ENCODE data around the gene HNRNPUL1.

Gene HNRNPUL1

GRCh38 chr19:41305927-41306793 lies 42.0 kb downstream of the HNRNPUL1 start:
- Histone ChIP-seq H3K36me3 (ENCODE audit: control insufficient read depth in 5 of 5, insufficient read depth in 5 of 5, low read length in 5 of 5) (peaks cover 8 to 62% (median 55%) of the 10 kb centered on the region in 5 donors), H3K4me1 (ENCODE audit: control insufficient read depth in 5 of 5, insufficient read depth in 5 of 5, low read length in 5 of 5) (peaks cover 12 to 72% (median 46%) of the 10 kb centered on the region in 5 donors), H3K9ac (ENCODE audit: low read length in 5 of 5) (peak overlapping the region in 2 of 5 donors; percentile 5 to 14)

DNA sequence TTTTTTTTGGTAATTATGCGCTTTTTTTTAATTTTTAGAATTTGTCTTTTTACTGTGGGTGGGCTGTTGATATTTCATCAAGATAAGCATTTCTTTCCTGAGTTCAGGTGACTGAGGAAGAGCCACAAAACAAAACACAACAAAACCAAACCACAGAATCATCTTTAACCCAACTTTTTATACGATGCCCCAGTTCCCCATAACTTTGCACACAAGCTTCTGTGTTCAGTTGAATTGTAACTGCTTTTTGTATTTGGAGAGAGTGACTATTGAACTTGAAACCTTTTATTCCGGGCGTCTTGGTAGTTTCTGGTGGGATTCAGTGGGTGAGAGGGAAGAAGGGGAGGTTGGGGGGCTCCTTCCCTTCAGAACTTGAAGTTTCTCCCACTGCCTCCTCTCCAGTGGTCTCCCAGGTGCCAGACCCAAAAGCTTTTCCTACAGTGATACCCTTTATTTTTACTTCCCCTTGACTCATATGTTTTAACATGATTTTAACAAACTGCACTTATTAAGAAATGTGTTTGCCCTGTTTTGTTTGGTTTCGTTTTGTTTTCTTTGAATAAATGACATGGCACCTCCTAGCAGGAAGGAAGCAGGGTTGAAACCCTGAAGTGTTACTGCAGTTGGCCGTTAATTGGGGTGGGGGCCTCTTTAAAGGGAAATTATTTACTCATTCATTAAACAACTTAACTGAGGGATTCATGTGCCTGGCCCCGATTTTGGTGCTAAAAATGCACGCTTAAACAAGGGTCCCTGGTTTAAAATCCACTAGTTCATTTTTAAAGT lies 43.1 kb downstream of the HNRNPUL1 start:
- Histone ChIP-seq H3K27ac (ENCODE audit: low read depth, low read length) (peak overlapping the region; percentile 93), H3K4me3 (ENCODE audit: low read depth in 1 of 5, low read length in 5 of 5) (no peak overlapping the region), H3K36me3 (ENCODE audit: control insufficient read depth in 5 of 5, insufficient read depth in 5 of 5, low read length in 5 of 5) (peaks cover 3 to 53% (median 48%) of the 10 kb centered on the region in 5 donors), H3K27me3 (ENCODE audit: control insufficient read depth in 5 of 5, insufficient read depth in 4 of 5, low read length in 5 of 5) (peaks cover 0 to 2% (median 0%) of the 10 kb centered on the region in 5 donors), H3K9ac (ENCODE audit: low read length in 5 of 5) (peak overlapping the region in 3 of 5 donors; percentile 37 to 78 (median 50)), H3K4me1 (ENCODE audit: control insufficient read depth in 5 of 5, insufficient read depth in 5 of 5, low read length in 5 of 5) (peaks cover 12 to 66% (median 49%) of the 10 kb centered on the region in 5 donors), H3K9me3 (ENCODE audit: control insufficient read depth in 5 of 5, low read length in 5 of 5) (no peaks in the 10 kb centered on the region)

More at GRCh38 chr19:41305927-41306793, 42.0 kb downstream of the HNRNPUL1 start:
- Histone ChIP-seq H3K27ac (ENCODE audit: low read depth, low read length) (peak overlapping the region; percentile 93), H3K27me3 (ENCODE audit: control insufficient read depth in 5 of 5, insufficient read depth in 4 of 5, low read length in 5 of 5) (peaks cover 0 to 2% (median 0%) of the 10 kb centered on the region in 5 donors), H3K9me3 (ENCODE audit: control insufficient read depth in 5 of 5, low read length in 5 of 5) (no peaks in the 10 kb centered on the region), H3K4me3 (ENCODE audit: low read depth in 1 of 5, low read length in 5 of 5) (no peak overlapping the region)

DNA sequence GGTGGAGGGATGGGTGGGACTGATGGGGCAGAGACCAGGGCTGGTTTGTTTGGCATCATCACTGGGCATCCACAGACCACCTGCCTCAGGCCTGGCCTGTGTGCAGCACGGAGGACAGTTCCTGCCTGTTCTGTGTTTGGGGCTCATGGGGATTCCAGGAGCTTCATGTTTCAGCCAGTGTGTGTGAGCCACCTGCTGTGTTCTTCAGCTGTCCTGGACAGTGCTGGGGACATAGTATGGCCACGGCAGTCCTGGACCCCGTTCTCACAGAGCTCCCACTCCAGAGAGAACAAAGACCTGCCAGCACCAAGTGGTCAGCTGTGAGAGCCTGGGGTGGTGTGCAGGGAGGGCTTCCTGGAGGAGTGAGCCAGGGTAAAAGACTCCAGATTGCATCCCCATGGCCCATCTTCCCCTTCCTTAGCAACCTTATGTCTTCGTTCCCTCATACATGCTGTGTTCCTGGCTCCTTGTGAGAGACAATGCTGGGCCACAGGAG lies 43.8 kb downstream of the HNRNPUL1 start:
- H3K4me3 ChIP-seq (ENCODE audit: low read depth in 1 of 5, low read length in 5 of 5), result peak overlapping the region in 1 of 5 donors; percentile 22
- peaks cover 12 to 63% (median 47%) of the 10 kb centered on the region in 5 donors for H3K4me1 ChIP-seq (ENCODE audit: control insufficient read depth in 5 of 5, insufficient read depth in 5 of 5, low read length in 5 of 5)
- H3K9ac ChIP-seq (ENCODE audit: low read length in 5 of 5), result peak overlapping the region; percentile 31 to 81 (median 50)
- H3K9me3 ChIP-seq (ENCODE audit: control insufficient read depth in 5 of 5, low read length in 5 of 5), result no peaks in the 10 kb centered on the region
- peak overlapping the region; percentile 93 for H3K27ac ChIP-seq (ENCODE audit: low read depth, low read length)
- peaks cover 3 to 53% (median 48%) of the 10 kb centered on the region in 5 donors for H3K36me3 ChIP-seq (ENCODE audit: control insufficient read depth in 5 of 5, insufficient read depth in 5 of 5, low read length in 5 of 5)
- peaks cover 0 to 2% (median 0%) of the 10 kb centered on the region in 5 donors for H3K27me3 ChIP-seq (ENCODE audit: control insufficient read depth in 5 of 5, insufficient read depth in 4 of 5, low read length in 5 of 5)

GRCh38 chr19:41308450-41309179 lies 44.4 kb downstream of the HNRNPUL1 start:
- Histone ChIP-seq H3K27ac (ENCODE audit: low read depth, low read length) (peak overlapping the region; percentile 93), H3K9ac (ENCODE audit: low read length in 5 of 5) (peak overlapping the region; percentile 81 to 95 (median 94)), H3K4me1 (ENCODE audit: control insufficient read depth in 5 of 5, insufficient read depth in 5 of 5, low read length in 5 of 5) (peaks cover 12 to 61% (median 47%) of the 10 kb centered on the region in 5 donors), H3K27me3 (ENCODE audit: control insufficient read depth in 5 of 5, insufficient read depth in 4 of 5, low read length in 5 of 5) (peaks cover 0 to 2% (median 0%) of the 10 kb centered on the region in 5 donors), H3K36me3 (ENCODE audit: control insufficient read depth in 5 of 5, insufficient read depth in 5 of 5, low read length in 5 of 5) (peaks cover 3 to 53% (median 48%) of the 10 kb centered on the region in 5 donors), H3K9me3 (ENCODE audit: control insufficient read depth in 5 of 5, low read length in 5 of 5) (no peaks in the 10 kb centered on the region), H3K4me3 (ENCODE audit: low read depth in 1 of 5, low read length in 5 of 5) (peak overlapping the region; percentile 75 to 99 (median 93))

DNA sequence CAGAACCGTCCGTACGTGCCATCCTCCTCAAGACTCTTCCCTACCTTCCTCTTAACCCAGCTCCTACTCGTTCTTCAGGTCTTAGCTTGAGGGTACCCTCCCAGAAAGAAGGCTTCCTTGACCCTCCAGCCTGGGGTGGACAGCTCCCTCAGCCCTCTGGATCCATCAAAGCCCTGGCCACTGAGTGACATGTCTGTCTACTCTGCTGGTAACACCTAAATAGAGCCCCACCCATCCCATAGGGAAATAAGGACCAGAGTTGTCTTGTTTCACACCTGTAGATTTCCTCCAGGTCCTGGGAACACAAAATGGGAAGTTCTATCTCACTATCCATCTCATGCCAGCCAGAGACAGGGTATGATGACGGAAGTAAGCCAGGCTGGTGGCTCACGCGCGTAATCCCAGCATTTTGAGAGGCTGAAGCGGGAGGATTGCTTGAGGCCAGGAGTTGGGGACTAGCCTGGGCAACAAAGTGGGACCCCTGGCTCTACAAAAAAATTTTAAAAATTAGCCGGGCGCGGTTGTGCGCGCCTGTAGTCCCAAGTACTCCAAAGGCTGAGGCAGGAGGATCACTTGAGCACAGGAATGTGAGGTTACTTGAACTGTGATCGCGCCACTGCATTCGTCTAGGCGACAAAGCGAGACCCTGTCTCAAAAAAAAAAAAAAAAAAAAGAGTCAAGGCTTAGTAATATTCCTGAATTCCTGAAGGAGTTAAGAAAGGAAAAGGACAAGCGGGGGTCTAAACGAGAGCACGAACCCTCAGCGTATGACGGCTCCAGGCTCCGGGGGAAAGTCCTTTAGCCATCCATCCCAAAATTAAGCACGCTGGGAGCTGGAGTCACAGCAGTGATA lies 45.2 kb downstream of the HNRNPUL1 start:
- no peaks in the 10 kb centered on the region for H3K9me3 ChIP-seq (ENCODE audit: control insufficient read depth in 5 of 5, low read length in 5 of 5)
- peak overlapping the region; percentile 93 for H3K27ac ChIP-seq (ENCODE audit: low read depth, low read length)
- peaks cover 12 to 57% (median 43%) of the 10 kb centered on the region in 5 donors for H3K4me1 ChIP-seq (ENCODE audit: control insufficient read depth in 5 of 5, insufficient read depth in 5 of 5, low read length in 5 of 5)
- peaks cover 0 to 2% (median 0%) of the 10 kb centered on the region in 5 donors for H3K27me3 ChIP-seq (ENCODE audit: control insufficient read depth in 5 of 5, insufficient read depth in 4 of 5, low read length in 5 of 5)
- peaks cover 3 to 50% (median 42%) of the 10 kb centered on the region in 5 donors for H3K36me3 ChIP-seq (ENCODE audit: control insufficient read depth in 5 of 5, insufficient read depth in 5 of 5, low read length in 5 of 5)
- H3K9ac ChIP-seq (ENCODE audit: low read length in 5 of 5), result peak overlapping the region; percentile 81 to 95 (median 94)
- peak overlapping the region; percentile 75 to 99 (median 93) for H3K4me3 ChIP-seq (ENCODE audit: low read depth in 1 of 5, low read length in 5 of 5)

GRCh38 chr19:41310033-41310831 lies 46.1 kb downstream of the HNRNPUL1 start, which contains the start of gene CCDC97:
TSS of gene CCDC97 (plus strand) at chr19:41310172. CDS start at chr19:41310311, 139 bp downstream.
- Histone ChIP-seq H3K27me3 (ENCODE audit: control insufficient read depth in 5 of 5, insufficient read depth in 4 of 5, low read length in 5 of 5) (peaks cover 0 to 2% (median 0%) of the 10 kb centered on the region in 5 donors), H3K36me3 (ENCODE audit: control insufficient read depth in 5 of 5, insufficient read depth in 5 of 5, low read length in 5 of 5) (peaks cover 0 to 45% (median 34%) of the 10 kb centered on the region in 5 donors), H3K27ac (ENCODE audit: low read depth, low read length) (peak within 1 kb of the TSS; percentile 93), H3K4me1 (ENCODE audit: control insufficient read depth in 5 of 5, insufficient read depth in 5 of 5, low read length in 5 of 5) (peaks cover 12 to 52% (median 39%) of the 10 kb centered on the region in 5 donors), H3K4me3 (ENCODE audit: low read depth in 1 of 5, low read length in 5 of 5) (peak within 1 kb of the TSS; percentile 75 to 99 (median 93)), H3K9me3 (ENCODE audit: control insufficient read depth in 5 of 5, low read length in 5 of 5) (no peaks in the 10 kb centered on the region), H3K9ac (ENCODE audit: low read length in 5 of 5) (peak within 1 kb of the TSS; percentile 87 to 95 (median 94))

GRCh38 chr19:41311072-41311471 lies 46.9 kb downstream of the HNRNPUL1 start:
- Histone ChIP-seq H3K36me3 (ENCODE audit: control insufficient read depth in 5 of 5, insufficient read depth in 5 of 5, low read length in 5 of 5) (peaks cover 0 to 43% (median 30%) of the 10 kb centered on the region in 5 donors), H3K4me1 (ENCODE audit: control insufficient read depth in 5 of 5, insufficient read depth in 5 of 5, low read length in 5 of 5) (peaks cover 12 to 52% (median 39%) of the 10 kb centered on the region in 5 donors), H3K9ac (ENCODE audit: low read length in 5 of 5) (peak overlapping the region in 4 of 5 donors; percentile 92 to 95 (median 94)), H3K27ac (ENCODE audit: low read depth, low read length) (no peak overlapping the region), H3K4me3 (ENCODE audit: low read depth in 1 of 5, low read length in 5 of 5) (peak overlapping the region; percentile 75 to 95 (median 90)), H3K27me3 (ENCODE audit: control insufficient read depth in 5 of 5, insufficient read depth in 4 of 5, low read length in 5 of 5) (peaks cover 0 to 2% (median 0%) of the 10 kb centered on the region in 5 donors), H3K9me3 (ENCODE audit: control insufficient read depth in 5 of 5, low read length in 5 of 5) (no peaks in the 10 kb centered on the region)

- Histone ChIP-seq H3K4me3 (ENCODE audit: low read depth in 1 of 5, low read length in 5 of 5) (no peak overlapping the region), H3K9me3 (ENCODE audit: control insufficient read depth in 5 of 5, low read length in 5 of 5) (no peaks in the 10 kb centered on the region), H3K4me1 (ENCODE audit: control insufficient read depth in 5 of 5, insufficient read depth in 5 of 5, low read length in 5 of 5) (peaks cover 12 to 47% (median 39%) of the 10 kb centered on the region in 5 donors), H3K27ac (ENCODE audit: low read depth, low read length) (no peak overlapping the region), H3K27me3 (ENCODE audit: control insufficient read depth in 5 of 5, insufficient read depth in 4 of 5, low read length in 5 of 5) (peaks cover 0 to 2% (median 0%) of the 10 kb centered on the region in 5 donors), H3K36me3 (ENCODE audit: control insufficient read depth in 5 of 5, insufficient read depth in 5 of 5, low read length in 5 of 5) (peaks cover 0 to 43% (median 30%) of the 10 kb centered on the region in 5 donors), H3K9ac (ENCODE audit: low read length in 5 of 5) (no peak overlapping the region)
Measured at GRCh38 chr19:41311613-41312012, 47.4 kb downstream of the HNRNPUL1 start.

Measured in subcutaneous abdominal adipose tissue (tissue), 5 donors.